ENCODE data around the gene ZNF804A.

The ZNF804A gene

DNA sequence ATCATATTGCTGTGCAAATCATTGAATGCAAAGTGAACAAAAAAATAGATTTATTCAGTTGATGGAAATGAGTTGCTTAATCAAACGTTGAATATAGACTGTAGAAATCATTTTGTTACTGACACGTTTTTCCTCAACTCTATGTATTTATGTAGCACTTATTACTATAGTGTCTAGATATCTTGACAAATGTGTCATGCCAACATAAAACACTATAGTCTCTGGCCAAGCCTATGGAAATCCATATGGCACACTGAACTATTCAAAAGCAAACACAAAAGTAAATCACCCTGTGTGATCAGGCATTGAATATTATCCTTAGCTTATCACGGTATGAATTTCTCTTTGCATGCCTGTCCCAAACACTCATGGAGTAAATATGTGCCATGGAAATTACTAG is 131.3 kb downstream of the ZNF804A start:
- no peak for DNase-seq (ENCODE audit: low read depth)
- TF ChIP-seq MYC (IDR thresholded peaks at IDR 0.05; ENCODE audit: low read depth, low read length) (no peak), POLR2A (IDR thresholded peaks at IDR 0.05; ENCODE audit: extremely low read depth, insufficient read length) (no peak)
- TF ChIP-seq, protein P1, sequence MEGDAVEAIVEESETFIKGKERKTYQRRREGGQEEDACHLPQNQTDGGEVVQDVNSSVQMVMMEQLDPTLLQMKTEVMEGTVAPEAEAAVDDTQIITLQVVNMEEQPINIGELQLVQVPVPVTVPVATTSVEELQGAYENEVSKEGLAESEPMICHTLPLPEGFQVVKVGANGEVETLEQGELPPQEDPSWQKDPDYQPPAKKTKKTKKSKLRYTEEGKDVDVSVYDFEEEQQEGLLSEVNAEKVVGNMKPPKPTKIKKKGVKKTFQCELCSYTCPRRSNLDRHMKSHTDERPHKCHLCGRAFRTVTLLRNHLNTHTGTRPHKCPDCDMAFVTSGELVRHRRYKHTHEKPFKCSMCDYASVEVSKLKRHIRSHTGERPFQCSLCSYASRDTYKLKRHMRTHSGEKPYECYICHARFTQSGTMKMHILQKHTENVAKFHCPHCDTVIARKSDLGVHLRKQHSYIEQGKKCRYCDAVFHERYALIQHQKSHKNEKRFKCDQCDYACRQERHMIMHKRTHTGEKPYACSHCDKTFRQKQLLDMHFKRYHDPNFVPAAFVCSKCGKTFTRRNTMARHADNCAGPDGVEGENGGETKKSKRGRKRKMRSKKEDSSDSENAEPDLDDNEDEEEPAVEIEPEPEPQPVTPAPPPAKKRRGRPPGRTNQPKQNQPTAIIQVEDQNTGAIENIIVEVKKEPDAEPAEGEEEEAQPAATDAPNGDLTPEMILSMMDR (IDR thresholded peaks at IDR 0.05; ENCODE audit: low read depth, low read length), result no peak
- TF ChIP-seq, protein P2, sequence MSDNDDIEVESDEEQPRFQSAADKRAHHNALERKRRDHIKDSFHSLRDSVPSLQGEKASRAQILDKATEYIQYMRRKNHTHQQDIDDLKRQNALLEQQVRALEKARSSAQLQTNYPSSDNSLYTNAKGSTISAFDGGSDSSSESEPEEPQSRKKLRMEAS (IDR thresholded peaks at IDR 0.05; ENCODE audit: low read depth, low read length), result no peak
- no peak overlapping the region for H3K4me3 ChIP-seq (ENCODE audit: low read depth, low read length)

DNA sequence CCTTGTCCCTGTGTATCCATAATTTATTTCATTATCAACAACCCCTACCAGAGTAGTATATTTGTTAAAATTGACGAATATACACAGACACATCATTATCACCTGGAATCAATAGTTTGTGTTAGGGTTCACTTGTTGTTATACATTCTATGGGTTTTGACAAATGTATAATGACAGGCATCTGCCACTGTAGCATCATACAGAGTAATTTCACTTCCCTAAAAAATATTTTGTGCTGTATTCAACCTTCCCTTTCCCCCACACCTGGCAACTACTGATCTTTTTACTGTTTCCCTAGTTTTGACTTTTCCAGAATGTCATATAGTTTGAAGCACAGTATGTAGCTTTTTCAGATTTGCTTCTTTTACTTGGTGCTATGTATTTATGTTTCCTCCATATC is 132.0 kb downstream of the ZNF804A start:
- DNase-seq (ENCODE audit: low read depth), result no peak
- H3K4me3 ChIP-seq (ENCODE audit: low read depth, low read length), result no peak overlapping the region
- TF ChIP-seq MYC (IDR thresholded peaks at IDR 0.05; ENCODE audit: low read depth, low read length) (no peak), POLR2A (IDR thresholded peaks at IDR 0.05; ENCODE audit: extremely low read depth, insufficient read length) (no peak)
- TF ChIP-seq, protein P1 (IDR thresholded peaks at IDR 0.05; ENCODE audit: low read depth, low read length), result no peak
- TF ChIP-seq, protein P2 (IDR thresholded peaks at IDR 0.05; ENCODE audit: low read depth, low read length), result no peak

DNA sequence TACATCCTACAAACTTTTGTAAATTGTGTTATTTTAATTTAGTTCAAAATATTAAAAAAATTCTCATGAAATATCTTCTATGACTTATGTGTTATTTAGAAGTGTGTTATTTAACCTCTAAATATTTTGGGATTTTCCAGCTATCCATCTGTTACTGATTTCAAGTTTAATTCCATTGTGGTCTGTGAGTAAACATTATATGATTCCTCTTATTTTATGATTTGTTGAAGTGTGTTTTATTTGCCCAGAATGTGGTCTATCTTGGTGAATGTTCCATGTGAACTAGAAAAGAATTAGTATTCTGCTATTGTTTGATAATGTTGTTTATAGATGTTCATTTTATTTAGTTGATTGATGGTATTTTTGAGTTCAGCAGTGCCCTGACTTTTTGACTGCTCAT is 136.0 kb downstream of the ZNF804A start:
- DNase-seq (ENCODE audit: low read depth), result no peak
- no peak overlapping the region for H3K4me3 ChIP-seq (ENCODE audit: low read depth, low read length)
- TF ChIP-seq, protein P2 (IDR thresholded peaks at IDR 0.05; ENCODE audit: low read depth, low read length), result no peak
- TF ChIP-seq, protein P1 (IDR thresholded peaks at IDR 0.05; ENCODE audit: low read depth, low read length), result no peak
- TF ChIP-seq POLR2A (IDR thresholded peaks at IDR 0.05; ENCODE audit: extremely low read depth, insufficient read length) (no peak), MYC (IDR thresholded peaks at IDR 0.05; ENCODE audit: low read depth, low read length) (no peak)

DNA sequence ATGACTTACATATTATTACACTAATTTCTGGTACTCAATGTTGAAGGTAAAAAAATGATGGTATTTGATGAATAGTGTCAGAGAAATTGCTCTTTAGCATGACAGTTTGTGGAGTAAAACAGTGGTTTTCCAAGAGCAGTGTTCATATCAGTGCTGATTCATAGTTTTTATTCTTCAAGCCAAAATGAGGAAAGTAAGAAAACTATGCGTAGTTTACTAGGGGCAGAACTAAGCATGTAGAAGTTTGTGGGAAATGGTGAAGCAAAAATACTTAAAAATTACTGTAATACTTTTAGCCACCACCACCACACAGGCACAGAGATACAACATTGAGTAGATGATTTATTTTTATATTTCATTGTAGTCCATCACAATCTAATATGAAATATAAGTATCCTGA is 137.3 kb downstream of the ZNF804A start:
- DNase-seq (ENCODE audit: low read depth), result no peak
- no peak for TF ChIP-seq POLR2A (IDR thresholded peaks at IDR 0.05; ENCODE audit: extremely low read depth, insufficient read length)
- no peak overlapping the region for H3K4me3 ChIP-seq (ENCODE audit: low read depth, low read length)

DNA sequence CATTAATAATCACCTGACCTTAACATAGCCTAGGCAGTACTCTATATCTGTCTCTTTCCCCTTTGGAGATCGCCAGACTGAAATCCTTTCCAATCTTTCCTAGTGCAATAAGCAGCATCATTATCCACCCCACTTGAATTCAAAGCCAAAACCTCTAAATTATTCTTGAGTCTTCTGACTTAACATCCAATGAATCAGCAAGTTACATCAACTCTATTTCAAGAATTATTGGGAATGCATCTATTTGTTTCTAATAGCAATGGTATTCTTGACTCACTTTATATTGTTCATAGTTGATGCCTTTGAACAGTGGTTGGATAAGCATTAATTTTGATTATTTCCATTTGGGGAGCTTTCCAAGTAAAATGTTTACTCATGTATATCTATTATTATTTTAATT is 144.8 kb downstream of the ZNF804A start:
- no peak overlapping the region for H3K4me3 ChIP-seq (ENCODE audit: low read depth, low read length)
- DNase-seq (ENCODE audit: low read depth), result no peak
- TF ChIP-seq POLR2A (IDR thresholded peaks at IDR 0.05; ENCODE audit: extremely low read depth, insufficient read length) (no peak), MYC (IDR thresholded peaks at IDR 0.05; ENCODE audit: low read depth, low read length) (no peak)
- TF ChIP-seq, protein P1 (IDR thresholded peaks at IDR 0.05; ENCODE audit: low read depth, low read length), result no peak
- TF ChIP-seq, protein P2 (IDR thresholded peaks at IDR 0.05; ENCODE audit: low read depth, low read length), result no peak

DNA sequence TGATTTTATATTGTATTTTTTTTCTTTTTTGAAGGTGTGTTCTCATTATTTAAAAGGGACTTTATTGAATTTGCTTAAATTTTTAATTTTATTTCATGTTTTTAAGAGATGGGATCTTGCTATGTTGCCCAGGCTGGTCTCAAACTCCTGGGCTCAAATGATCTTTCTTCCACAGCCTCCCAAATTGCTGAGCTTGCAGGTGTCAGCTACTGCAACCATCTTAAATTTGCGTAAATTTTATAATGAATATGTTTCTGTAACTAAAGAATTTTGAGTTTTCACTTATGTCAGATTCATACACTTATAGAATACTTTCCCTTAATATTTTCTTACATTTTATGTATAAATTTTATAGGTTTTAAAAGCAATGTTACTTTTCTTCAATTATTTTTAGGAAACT is 157.8 kb downstream of the ZNF804A start:
- no peak for TF ChIP-seq MYC (IDR thresholded peaks at IDR 0.05; ENCODE audit: low read depth, low read length)
- TF ChIP-seq, protein P2 (IDR thresholded peaks at IDR 0.05; ENCODE audit: low read depth, low read length), result no peak
- TF ChIP-seq POLR2A (IDR thresholded peaks at IDR 0.05; ENCODE audit: extremely low read depth, insufficient read length), result no peak
- TF ChIP-seq, protein P1 (IDR thresholded peaks at IDR 0.05; ENCODE audit: low read depth, low read length), result no peak
- DNase-seq (ENCODE audit: low read depth), result no peak

More for the DNA sequence above, 157.8 kb downstream of the ZNF804A start:
- H3K4me3 ChIP-seq (ENCODE audit: low read depth, low read length), result no peak overlapping the region
